Fibroblast of villous mesenchyme (primary cell): ENCODE data around the gene ROGDI. TPM values are rescaled to one million over a fixed set of nuclear protein-coding genes. Genes with fewer than 3 reads are reported as not detected.

Source experiments
- DNase-seq: peaks from one replicate; pipeline ENCODE4 v3.0.0-alpha.2; 2010; ENCODE audit warnings: low read depth
- H3K4me3 ChIP-seq: 2 replicates; pipeline ENCODE4 v1.5.1; 2011; ENCODE audit warnings: low read depth, mild to moderate bottlenecking, low read length
- CTCF ChIP-seq: IDR thresholded peaks from 2 replicates; pipeline ENCODE4 v1.5.1; 2012; ENCODE audit warnings: low read depth, mild to moderate bottlenecking, low read length; ENCODE audit not compliant: insufficient read depth
- total RNA-seq: library from RNA; depleted of rRNA; stranded (reverse); fragments of >200 nt; gene quantifications from 2 replicates; pipeline ENCODE4 v1.2.3, GENCODE V29; 2012

ROGDI gene
- total RNA-seq, 1 donor: 20.7 TPM

DNA sequence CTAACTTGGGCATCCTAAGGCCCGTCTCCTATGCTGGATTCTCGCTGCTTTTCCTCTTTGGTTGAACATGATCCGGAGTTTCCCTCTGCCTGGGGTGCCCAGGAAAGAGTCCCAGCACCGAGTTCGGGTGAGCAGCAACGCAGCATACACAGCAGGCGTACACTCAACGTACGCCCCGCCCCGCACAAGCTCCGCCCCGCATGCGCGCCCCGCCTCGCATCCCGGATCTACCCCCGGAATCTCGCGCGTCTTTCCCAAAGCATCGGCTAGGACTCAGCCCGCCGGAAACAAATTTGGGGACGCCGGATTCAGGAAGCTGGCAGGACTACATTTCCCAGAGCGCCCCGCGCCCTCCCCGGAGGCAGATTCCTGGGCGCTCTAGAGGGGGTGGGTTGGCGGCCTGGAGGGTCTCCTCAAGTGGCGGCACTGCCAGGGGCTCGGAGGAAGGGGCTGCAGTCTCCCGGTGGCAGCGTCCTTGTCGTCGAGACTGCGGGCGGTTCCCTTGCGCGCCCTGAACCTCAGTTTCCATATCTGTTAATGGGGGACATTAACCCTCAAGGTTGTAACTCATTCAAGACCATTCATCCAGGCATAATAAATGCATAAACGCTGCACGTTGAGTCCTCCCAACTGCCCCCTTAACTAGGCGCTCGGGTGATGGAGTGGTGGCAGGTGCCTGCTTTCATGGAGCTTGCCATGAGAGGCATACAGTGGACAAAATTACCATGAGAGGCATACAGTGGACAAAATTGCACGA lies 33.7 kb downstream of the ROGDI start:
- no peak for TF ChIP-seq CTCF
- H3K4me3 ChIP-seq: peak overlapping the region; percentile 78
- peak; percentile 95 for DNase-seq

DNA sequence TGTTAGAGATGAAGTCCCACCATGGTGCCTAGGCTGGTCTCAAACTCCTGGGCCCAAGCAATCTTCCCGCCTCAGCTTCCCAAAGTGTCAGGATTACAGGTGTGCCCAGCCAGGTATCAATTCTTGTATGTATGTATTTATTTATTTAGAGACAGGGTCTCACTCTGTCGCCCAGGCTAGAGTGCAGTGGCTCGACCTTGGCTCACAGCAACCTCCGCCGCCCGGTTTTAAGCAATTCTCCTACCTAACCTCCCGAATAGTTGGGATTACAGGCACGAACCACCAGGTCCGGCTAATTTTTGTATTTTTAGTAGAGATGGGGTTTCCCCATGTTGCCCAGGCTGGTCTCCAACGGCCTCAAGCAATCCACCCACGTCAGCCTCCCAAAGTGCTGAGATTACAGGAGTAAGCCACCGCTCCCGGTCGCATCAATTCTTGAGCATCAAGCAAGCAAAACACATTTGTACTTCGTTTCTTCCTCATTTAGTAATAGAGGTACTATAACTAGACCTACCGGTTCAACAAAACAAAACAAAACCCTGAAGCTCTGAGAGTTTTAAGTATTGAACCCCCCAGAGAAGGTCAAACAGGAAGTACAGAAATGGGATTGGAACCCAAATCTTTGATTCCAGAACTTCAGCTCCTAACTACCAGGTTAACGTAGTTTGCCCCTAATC lies 34.4 kb downstream of the ROGDI start:
- no peak for TF ChIP-seq CTCF
- peak overlapping the region; percentile 78 for H3K4me3 ChIP-seq
- peak; percentile 54 for DNase-seq

DNA sequence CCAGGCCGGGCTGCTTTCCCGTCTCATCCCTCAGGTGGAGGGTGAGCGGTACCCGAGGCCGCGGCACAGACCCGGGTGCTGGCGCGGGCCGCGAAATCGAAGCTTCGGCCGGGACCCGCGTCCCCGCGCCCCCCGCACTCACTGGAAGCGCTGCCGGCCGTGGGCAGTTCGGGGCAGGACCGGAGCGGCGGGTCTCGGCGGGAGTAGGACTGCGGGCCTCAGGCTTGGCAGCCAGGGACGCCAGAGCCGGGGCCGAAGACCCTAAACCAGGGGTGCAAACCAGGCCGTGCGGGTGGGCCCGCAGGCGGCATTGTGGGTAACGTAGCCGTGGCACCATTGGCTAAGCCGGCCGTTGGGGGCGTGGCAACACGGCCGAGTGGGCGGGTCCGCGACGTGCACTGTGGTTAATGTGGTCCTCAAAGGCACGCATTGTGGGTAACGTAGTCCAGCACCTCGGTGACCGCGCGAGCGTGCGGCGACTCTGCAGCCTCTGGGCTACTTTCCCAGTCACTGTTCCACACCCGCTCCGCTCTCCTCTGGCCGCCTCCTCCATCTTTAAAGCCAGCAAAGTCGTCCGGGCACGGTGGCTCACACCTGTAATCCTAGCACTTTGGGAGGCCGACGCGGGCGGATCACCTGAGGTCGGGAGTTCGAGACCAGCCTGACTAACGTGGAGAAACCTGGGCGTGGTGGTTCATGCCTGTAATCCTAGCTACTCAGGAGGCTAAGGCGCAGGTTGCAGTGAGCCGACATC lies 35.4 kb downstream of the ROGDI start, which contains the start of gene ZNF500:
ZNF500 (minus strand) TSS at position 288 of the 754 bp plus-strand sequence. CDS start 1,184 bp downstream, outside the sequence.
- peak; percentile 94 for DNase-seq
- no peak for TF ChIP-seq CTCF
- H3K4me3 ChIP-seq: peak within 1 kb of the TSS; percentile 78

DNA sequence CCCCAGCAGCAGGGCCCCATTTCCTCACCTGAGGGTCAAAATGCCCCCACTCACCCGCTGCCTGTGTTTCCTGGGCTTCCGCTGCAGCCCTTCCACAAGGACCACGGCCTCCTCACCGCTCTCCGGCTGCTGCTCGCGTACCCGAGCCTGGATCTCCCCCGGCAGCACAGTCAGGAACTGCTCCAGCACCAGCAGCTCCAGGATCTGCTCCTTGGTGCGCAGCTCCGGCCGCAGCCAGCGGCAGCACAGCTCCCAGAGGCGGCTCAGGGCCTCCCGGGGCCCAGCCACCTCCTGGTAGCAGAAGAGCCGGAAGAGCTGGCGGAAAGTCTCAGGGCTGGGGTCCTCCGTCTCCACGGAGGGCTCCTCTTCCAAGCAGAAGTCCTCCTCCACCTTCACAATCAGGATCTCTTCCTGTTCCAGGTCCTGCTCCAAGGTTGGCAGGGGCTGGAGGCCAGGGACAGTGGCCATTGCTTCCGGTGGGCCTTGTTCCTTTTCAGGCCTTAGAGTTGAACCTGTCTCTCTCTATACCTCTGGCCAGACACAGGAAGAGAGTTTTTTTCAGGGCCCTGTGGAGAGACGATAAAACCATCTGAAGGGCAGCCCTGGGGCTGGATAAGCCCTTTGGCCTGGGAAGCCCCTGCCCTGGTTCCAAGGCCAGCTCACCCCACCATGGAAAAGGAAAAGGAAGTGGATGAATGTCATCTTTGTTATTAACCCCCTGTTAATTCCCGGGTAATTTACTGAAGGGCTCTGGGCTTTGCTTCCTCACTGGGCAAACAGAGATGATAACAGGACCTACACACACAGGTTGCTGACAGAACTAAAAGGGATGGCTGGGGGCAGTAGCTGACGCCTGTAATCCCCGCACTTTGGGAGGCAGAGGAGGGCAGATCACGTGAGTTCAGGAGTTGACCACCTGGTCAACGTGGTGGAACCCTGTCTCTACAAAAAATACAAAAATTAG lies 36.6 kb downstream of the ROGDI start:
- TF ChIP-seq CTCF: no peak
- peak overlapping the region; percentile 78 for H3K4me3 ChIP-seq
- DNase-seq: no peak

DNA sequence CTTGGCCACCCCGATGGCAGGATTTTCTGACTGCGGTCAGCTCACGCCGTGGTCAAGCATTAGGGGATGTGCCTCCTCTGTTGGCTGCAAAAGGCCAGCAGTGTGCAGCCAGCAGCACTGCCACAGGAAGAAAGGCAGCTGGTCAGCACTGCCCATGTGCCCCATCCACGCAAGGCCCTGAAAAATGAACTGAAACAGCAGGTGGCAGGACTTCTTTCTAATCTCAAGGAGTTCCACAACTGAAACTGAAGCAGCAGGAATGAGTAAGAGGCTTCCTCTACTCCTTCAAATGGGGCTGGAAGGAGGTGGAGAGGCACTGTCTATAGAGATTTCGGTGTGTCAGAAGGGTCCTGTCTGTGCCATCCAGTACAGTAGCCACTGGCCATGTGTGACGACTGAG lies 38.6 kb downstream of the ROGDI start:
- no peak overlapping the region for H3K4me3 ChIP-seq
- DNase-seq: no peak
- TF ChIP-seq CTCF: no peak

DNA sequence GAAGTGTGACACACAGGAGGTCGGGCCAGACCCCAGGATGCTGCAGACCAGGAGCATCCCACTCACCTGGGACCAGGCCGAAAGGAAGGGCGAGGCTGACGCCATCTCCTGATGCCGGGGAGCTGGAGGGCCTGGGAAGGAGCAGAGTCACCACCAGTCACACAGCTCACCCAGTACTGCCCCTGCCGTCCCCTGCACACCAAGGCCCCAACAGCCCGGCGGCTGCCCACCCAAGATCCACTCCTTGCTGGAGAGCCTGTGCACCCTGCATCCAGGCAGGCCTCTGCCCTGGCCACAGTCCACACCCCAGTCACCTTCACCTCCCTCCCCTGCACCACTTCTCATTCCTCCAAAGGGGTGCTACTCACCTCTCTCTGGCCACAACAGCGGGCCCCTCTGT lies 40.2 kb downstream of the ROGDI start:
- H3K4me3 ChIP-seq: no peak overlapping the region
- no peak for TF ChIP-seq CTCF
- DNase-seq: no peak
